CD14-positive monocyte (primary cell): Measurements from ENCODE around the gene SPRY1. TPM values are rescaled to one million over a fixed set of nuclear protein-coding genes. Genes with fewer than 3 reads are reported as not detected.
A peak's percentile ranks its signal among the peaks of the same experiment; 100 is the strongest.

Experiments
- DNase-seq, 3 donors: peaks; one replicate each; pipeline ENCODE4 v3.0.0-alpha.2; 2011 to 2022
- H2AFZ ChIP-seq: 2 replicates; pipeline ENCODE4 v1.6.0; 2012; ENCODE audit warnings: mild to moderate bottlenecking, low read depth, low read length, inconsistent platforms; ENCODE audit not compliant: insufficient read depth, poor library complexity, severe bottlenecking
- H3K27ac ChIP-seq, 2 donors: 1 replicate in 1 of 2; 2 replicates in 1 of 2; pipeline ENCODE4 v1.5.1; 2012 to 2013; ENCODE audit warnings: low read length in 2 of 2, control low read depth in 1 of 2, inconsistent platforms in 1 of 2, low read depth in 1 of 2, mild to moderate bottlenecking in 1 of 2
- H3K27me3 ChIP-seq, 2 donors: one replicate each; pipeline versions ENCODE4 v1.6.0 to v1.6.1; 2011 to 2013; ENCODE audit warnings: low read length in 2 of 2; ENCODE audit not compliant: control insufficient read depth in 2 of 2, insufficient read depth in 2 of 2
- H3K36me3 ChIP-seq, 2 donors: replicated peaks in 1 of 2; 1 replicate in 1 of 2; 2 replicates in 1 of 2; pipeline versions ENCODE4 v1.5.1 to v1.6.1; 2012 to 2013; ENCODE audit warnings: low read length in 2 of 2, control low read depth in 1 of 2, inconsistent platforms in 1 of 2, mild to moderate bottlenecking in 1 of 2; ENCODE audit not compliant: insufficient read depth in 2 of 2, control insufficient read depth in 1 of 2
- H3K4me1 ChIP-seq, 2 donors: 1 replicate in 1 of 2; 2 replicates in 1 of 2; pipeline versions ENCODE4 v1.5.1 to v1.6.1; 2012 to 2013; ENCODE audit warnings: low read length in 2 of 2, control low read depth in 1 of 2, inconsistent platforms in 1 of 2, mild to moderate bottlenecking in 1 of 2, moderate library complexity in 1 of 2; ENCODE audit not compliant: insufficient read depth in 2 of 2, control insufficient read depth in 1 of 2
- H3K4me2 ChIP-seq: replicated peaks from 2 replicates; pipeline ENCODE3; 2012; ENCODE audit warnings: low read length, moderate library complexity, mild to moderate bottlenecking; ENCODE audit not compliant: poor library complexity, severe bottlenecking; ENCODE audit errors: extremely low read depth
- H3K4me3 ChIP-seq, 3 experiments: fragments of 200-600 bp in 1 of 3; sonication (generic) in 1 of 3; replicated peaks in 1 of 3; 1 replicate in 2 of 3; 2 replicates in 1 of 3; pipeline ENCODE4 v1.5.1; 2011 to 2013; ENCODE audit warnings: low read length in 3 of 3, mild to moderate bottlenecking in 3 of 3, control low read depth in 2 of 3, low read depth in 2 of 3, inconsistent platforms in 1 of 3, moderate library complexity in 1 of 3
- H3K79me2 ChIP-seq: 2 replicates; pipeline ENCODE4 v1.6.0; 2012; ENCODE audit warnings: mild to moderate bottlenecking, control low read depth, inconsistent platforms, low read length, moderate library complexity; ENCODE audit not compliant: insufficient read depth
- H3K9ac ChIP-seq: 2 replicates; pipeline ENCODE4 v1.6.0; 2017; ENCODE audit warnings: low read length, mild to moderate bottlenecking; ENCODE audit not compliant: insufficient read depth, poor library complexity, severe bottlenecking
- H3K9me3 ChIP-seq, 2 donors: replicated peaks in 1 of 2; 1 replicate in 1 of 2; 2 replicates in 1 of 2; pipeline versions ENCODE4 v1.5.1 to v1.6.1; 2012 to 2013; ENCODE audit warnings: low read length in 2 of 2, control low read depth in 1 of 2; ENCODE audit not compliant: control insufficient read depth in 1 of 2, insufficient read depth in 1 of 2
- H4K20me1 ChIP-seq: 2 replicates; pipeline ENCODE4 v1.6.0; 2012; ENCODE audit warnings: mild to moderate bottlenecking, low read length, control low read depth, moderate library complexity; ENCODE audit not compliant: insufficient read depth
- H3K27ac Mint-ChIP-seq, 7 donors: one replicate each; pipeline ENCODE4 v1.8.0; 2020; ENCODE audit warnings: mild to moderate bottlenecking in 7 of 7, mixed read lengths in 7 of 7, moderate library complexity in 6 of 7, inconsistent platforms in 2 of 7
- H3K27me3 Mint-ChIP-seq, 3 donors: one replicate each; pipeline ENCODE4 v1.8.0; 2021 to 2022; ENCODE audit warnings: low read depth in 3 of 3, mild to moderate bottlenecking in 3 of 3, mixed read lengths in 3 of 3, moderate library complexity in 3 of 3, inconsistent platforms in 1 of 3
- H3K36me3 Mint-ChIP-seq, 2 donors: one replicate each; pipeline ENCODE4 v1.8.0; 2020; ENCODE audit warnings: mixed read lengths in 2 of 2, inconsistent platforms in 1 of 2, mild to moderate bottlenecking in 1 of 2
- H3K4me1 Mint-ChIP-seq: one replicate; pipeline ENCODE4 v1.8.0; 2020; ENCODE audit warnings: mild to moderate bottlenecking, mixed read lengths
- H3K4me3 Mint-ChIP-seq, 2 donors: one replicate each; pipeline ENCODE4 v1.8.0; 2020; ENCODE audit warnings: mild to moderate bottlenecking in 2 of 2, mixed read lengths in 2 of 2, moderate library complexity in 1 of 2
- H3K9me3 Mint-ChIP-seq, 7 donors: one replicate each; pipeline ENCODE4 v1.8.0; 2020 to 2022; ENCODE audit warnings: mixed read lengths in 7 of 7, mild to moderate bottlenecking in 6 of 7, moderate library complexity in 6 of 7, inconsistent platforms in 2 of 7
- WGBS: methylation state at CpG from one replicate; pipeline ENCODE4 v1.1.5; 2013; ENCODE audit warnings: missing lambda C conversion rate; ENCODE audit not compliant: insufficient coverage; 5-methylcytosine and 5-hydroxymethylcytosine counted together
- intact Hi-C, 2 donors: fragments of 100-400 bp; cut with micrococcal nuclease; formaldehyde crosslinking; loops; one replicate each; pipeline versions ENCODE4 v1.15.0 to v1.15.1; 2023
- polyA plus RNA-seq, 3 donors: library from polyadenylated mRNA; depleted of rRNA in 1 of 3; unstranded in 2 of 3; stranded (reverse) in 1 of 3; fragments of 300-500 nt in 2 of 3; fragments of >200 nt in 1 of 3; fragmentation: Illumina TruSeq in 2 of 3; gene quantifications; 1 replicate in 2 of 3; 2 replicates in 1 of 3; pipeline ENCODE4 v1.2.3, GENCODE V29; 2012 to 2021
- TF ChIP-seq, protein P1 (sequence below): fragments of 200-600 bp; IDR thresholded peaks from one replicate; pipeline ENCODE4 v1.8.0; 2022; ENCODE audit warnings: antibody characterized with exemption, mild to moderate bottlenecking

The SPRY1 gene
- polyA plus RNA-seq, 3 donors: 1.1 to 3.7 (median 2.0) TPM

DNA sequence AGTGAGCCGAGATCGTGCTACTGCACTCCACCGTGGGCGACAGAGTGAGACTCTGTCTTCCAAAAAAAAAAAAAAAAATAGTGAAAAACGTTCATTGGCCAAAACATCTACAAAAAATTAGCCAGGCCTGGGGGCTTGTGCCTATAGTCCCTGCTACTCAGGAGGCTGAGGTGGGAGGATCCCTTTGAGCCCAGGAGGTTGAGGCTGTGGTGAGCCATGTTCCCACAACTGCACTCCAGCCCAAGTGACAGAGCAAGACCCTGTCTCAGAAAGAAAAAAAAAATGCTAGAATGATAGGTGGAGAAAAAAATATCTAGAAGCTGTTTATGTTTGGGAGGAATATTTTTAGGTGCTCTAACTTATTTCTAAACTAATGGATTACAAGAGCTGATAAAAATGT lies 14.9 kb downstream of the SPRY1 start:
- no peak overlapping the region for H3K4me3 ChIP-seq
- intact Hi-C loops: loop anchor here in 1 of 2 donors (5.0 kb wide), 1 partner anchor 41 kb away; no protein-coding TSS in a partner anchor
- no peaks in the 10 kb centered on the region for H3K27me3 ChIP-seq
- Mint-ChIP-seq H3K36me3 (no peaks in the 10 kb centered on the region), H3K4me1 (peaks cover 34% of the 10 kb centered on the region), H3K9me3 (peaks cover 0 to 1% (median 0%) of the 10 kb centered on the region in 7 donors), H3K27me3 (peaks cover 0 to 2% (median 2%) of the 10 kb centered on the region in 3 donors), H3K27ac (peak overlapping the region in 1 of 7 donors; percentile 30), H3K4me3 (no peak overlapping the region)
- no peak overlapping the region for H3K27ac ChIP-seq
- no peak for DNase-seq
- H3K9me3 ChIP-seq: no peaks in the 10 kb centered on the region
- WGBS: 100% methylated on average over 1 of the region's 5 CpGs
- H3K9ac ChIP-seq: no peak overlapping the region
- H3K36me3 ChIP-seq: no peaks in the 10 kb centered on the region
- no peaks in the 10 kb centered on the region for H4K20me1 ChIP-seq
- H2AFZ ChIP-seq: no peak overlapping the region
- TF ChIP-seq, protein P1, sequence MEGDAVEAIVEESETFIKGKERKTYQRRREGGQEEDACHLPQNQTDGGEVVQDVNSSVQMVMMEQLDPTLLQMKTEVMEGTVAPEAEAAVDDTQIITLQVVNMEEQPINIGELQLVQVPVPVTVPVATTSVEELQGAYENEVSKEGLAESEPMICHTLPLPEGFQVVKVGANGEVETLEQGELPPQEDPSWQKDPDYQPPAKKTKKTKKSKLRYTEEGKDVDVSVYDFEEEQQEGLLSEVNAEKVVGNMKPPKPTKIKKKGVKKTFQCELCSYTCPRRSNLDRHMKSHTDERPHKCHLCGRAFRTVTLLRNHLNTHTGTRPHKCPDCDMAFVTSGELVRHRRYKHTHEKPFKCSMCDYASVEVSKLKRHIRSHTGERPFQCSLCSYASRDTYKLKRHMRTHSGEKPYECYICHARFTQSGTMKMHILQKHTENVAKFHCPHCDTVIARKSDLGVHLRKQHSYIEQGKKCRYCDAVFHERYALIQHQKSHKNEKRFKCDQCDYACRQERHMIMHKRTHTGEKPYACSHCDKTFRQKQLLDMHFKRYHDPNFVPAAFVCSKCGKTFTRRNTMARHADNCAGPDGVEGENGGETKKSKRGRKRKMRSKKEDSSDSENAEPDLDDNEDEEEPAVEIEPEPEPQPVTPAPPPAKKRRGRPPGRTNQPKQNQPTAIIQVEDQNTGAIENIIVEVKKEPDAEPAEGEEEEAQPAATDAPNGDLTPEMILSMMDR: no peak
- H3K4me1 ChIP-seq: peaks cover 23% of the 10 kb centered on the region in 2 donors
- H3K4me2 ChIP-seq: no peak overlapping the region
- H3K79me2 ChIP-seq: no peaks in the 10 kb centered on the region

DNA sequence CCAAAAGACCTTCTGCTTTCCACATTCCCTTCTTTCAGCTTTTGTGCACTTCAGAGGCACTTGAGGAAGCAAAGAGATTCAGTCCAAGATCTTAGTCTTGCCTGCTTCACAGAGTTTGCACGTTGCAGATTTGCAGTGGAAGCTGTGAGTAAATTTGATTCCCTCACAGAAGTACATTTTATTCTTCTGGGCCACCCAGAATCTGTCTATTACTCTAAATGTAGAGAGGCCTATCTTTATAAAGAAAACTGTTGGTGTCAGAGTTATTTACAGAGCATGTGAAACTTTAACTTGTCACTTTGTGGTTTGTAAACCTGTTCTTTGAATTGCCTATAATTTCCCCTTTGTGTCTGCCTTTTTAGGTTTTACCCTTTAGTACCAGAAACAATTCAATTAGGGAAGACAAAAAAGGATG lies 15.5 kb downstream of the SPRY1 start:
- no CpG with 5 or more reads among the region's 1 CpG for WGBS
- TF ChIP-seq, protein P1: no peak
- no peak overlapping the region for H3K4me3 Mint-ChIP-seq
- peaks cover 0 to 2% (median 2%) of the 10 kb centered on the region in 3 donors for H3K27me3 Mint-ChIP-seq
- peaks cover 39% of the 10 kb centered on the region for H3K4me1 Mint-ChIP-seq
- H3K36me3 Mint-ChIP-seq: no peaks in the 10 kb centered on the region
- Histone ChIP-seq H2AFZ (no peak overlapping the region), H4K20me1 (no peaks in the 10 kb centered on the region), H3K79me2 (no peaks in the 10 kb centered on the region), H3K9me3 (no peaks in the 10 kb centered on the region), H3K36me3 (no peaks in the 10 kb centered on the region), H3K4me3 (no peak overlapping the region), H3K27me3 (no peaks in the 10 kb centered on the region), H3K4me2 (no peak overlapping the region), H3K4me1 (peaks cover 28 to 29% of the 10 kb centered on the region in 2 donors), H3K27ac (no peak overlapping the region), H3K9ac (no peak overlapping the region)
- peaks cover 0 to 1% (median 0%) of the 10 kb centered on the region in 7 donors for H3K9me3 Mint-ChIP-seq
- H3K27ac Mint-ChIP-seq: peak overlapping the region in 1 of 7 donors; percentile 2
- intact Hi-C loops: loop anchor here in 1 of 2 donors (5.0 kb wide), 1 partner anchor 40 kb away; no protein-coding TSS in a partner anchor
- no peak for DNase-seq
